Fibroblast of the aortic adventitia (primary cell): Measurements from ENCODE around the gene SH2B2. TPM values are rescaled to one million over a fixed set of nuclear protein-coding genes. Genes with fewer than 3 reads are reported as not detected.

Experiments
- DNase-seq: peaks from one replicate; pipeline ENCODE4 v3.0.0-alpha.2; 2010; ENCODE audit warnings: low read depth
- H3K4me3 ChIP-seq: 2 replicates; pipeline ENCODE4 v1.5.1; 2011; ENCODE audit warnings: low read depth, mild to moderate bottlenecking, control low read depth, low read length, moderate library complexity
- CTCF ChIP-seq: IDR thresholded peaks from 2 replicates; pipeline ENCODE4 v1.5.1; 2011; ENCODE audit warnings: mild to moderate bottlenecking, low read length, control low read depth, inconsistent platforms; ENCODE audit not compliant: insufficient read depth
- total RNA-seq: library from RNA; depleted of rRNA; stranded (reverse); fragments of >200 nt; gene quantifications from 2 replicates; pipeline ENCODE4 v1.2.3, GENCODE V29; 2012; ENCODE audit warnings: low replicate concordance

Gene SH2B2
- total RNA-seq, 1 donor = 2.0 TPM

- no peak for DNase-seq
- H3K4me3 ChIP-seq = no peak overlapping the region
- TF ChIP-seq CTCF = no peak
Observed at GRCh38 chr7:102312317-102312716, 25.6 kb downstream of the SH2B2 start.

GRCh38 chr7:102313997-102314780 is 27.5 kb downstream of the SH2B2 start:
- TF ChIP-seq CTCF = no peak
- DNase-seq = no peak
- no peak overlapping the region for H3K4me3 ChIP-seq

- no peak for TF ChIP-seq CTCF
- no peak overlapping the region for H3K4me3 ChIP-seq
Observed at GRCh38 chr7:102317231-102318059, 30.8 kb downstream of the SH2B2 start.

GRCh38 chr7:102318482-102318971 is 31.9 kb downstream of the SH2B2 start:
- H3K4me3 ChIP-seq = no peak overlapping the region
- no peak for TF ChIP-seq CTCF
- peak; percentile 2 for DNase-seq

More at GRCh38 chr7:102317231-102318059, 30.8 kb downstream of the SH2B2 start:
- no peak for DNase-seq

GRCh38 chr7:102319671-102320070 is 33.0 kb downstream of the SH2B2 start:
- DNase-seq = no peak
- no peak for TF ChIP-seq CTCF
- H3K4me3 ChIP-seq = no peak overlapping the region

GRCh38 chr7:102320181-102320580 is 33.5 kb downstream of the SH2B2 start:
- H3K4me3 ChIP-seq = no peak overlapping the region
- DNase-seq = no peak
- TF ChIP-seq CTCF = no peak
